Psoas muscle (tissue), 8 donors: Measurements from ENCODE around the gene TLE4. TPM values are rescaled to one million over a fixed set of nuclear protein-coding genes. Genes with fewer than 3 reads are reported as not detected.

Source experiments
- ATAC-seq, 4 donors: fragments of 200-7000 bp; cut with Tn5 transposase; one replicate each; pipeline ENCODE4 v1.9.1; 2020; ENCODE audit warnings: moderate library complexity in 3 of 4, mild to moderate bottlenecking in 2 of 4
- DNase-seq, 2 donors: peaks; one replicate each; pipeline ENCODE4 v3.0.0-alpha.2; 2020
- H3K27ac ChIP-seq: fragments of 200-600 bp; one replicate; pipeline ENCODE4 v1.8.0; 2022
- H3K27me3 ChIP-seq, 3 donors: fragments of 200-600 bp in 1 of 3; one replicate each; pipeline versions ENCODE4 v1.6.1 to v1.8.0; 2013 to 2022; ENCODE audit warnings: low read length in 2 of 3, mild to moderate bottlenecking in 2 of 3, moderate library complexity in 1 of 3; ENCODE audit not compliant: insufficient read depth in 3 of 3
- H3K36me3 ChIP-seq, 2 donors: fragments of 200-600 bp in 1 of 2; one replicate each; pipeline versions ENCODE4 v1.6.1 to v1.8.0; 2013 to 2022; ENCODE audit warnings: low read depth in 1 of 2, mild to moderate bottlenecking in 1 of 2, moderate library complexity in 1 of 2; ENCODE audit not compliant: insufficient read depth in 1 of 2
- H3K4me1 ChIP-seq: fragments of 200-600 bp; one replicate; pipeline ENCODE4 v1.8.0; 2022
- H3K4me3 ChIP-seq: fragments of 200-600 bp; one replicate; pipeline ENCODE4 v1.8.0; 2022; ENCODE audit warnings: mild to moderate bottlenecking
- H3K9me3 ChIP-seq: fragments of 200-600 bp; one replicate; pipeline ENCODE4 v1.8.0; 2022
- WGBS, 3 donors: extraction: QIAGEN DNeasy Blood & Tissue Kit; methylation state at CpG; one replicate each; pipeline versions ENCODE4 v1.1.6 to v1.1.7; 2013; 5-methylcytosine and 5-hydroxymethylcytosine counted together
- intact Hi-C, 2 donors: fragments of 100-400 bp; cut with DNase I; formaldehyde crosslinking; loops; one replicate each; pipeline versions ENCODE4 v1.11.0 to v1.14.2; 2022
- polyA plus RNA-seq, 3 donors: library from polyadenylated mRNA; stranded (reverse); fragments of 200-250 nt; gene quantifications; one replicate each; pipeline ENCODE4 v1.2.3, GENCODE V29; 2013
- total RNA-seq, 4 donors: library from RNA; stranded (reverse); fragmentation: NEBNext Ultra II Directional in 2 of 4; extraction: Animal tissue kit (Norgen Biotek cat#: 25700) in 2 of 4; gene quantifications; one replicate each; pipeline versions ENCODE4 v1.2.1 to v1.2.4, GENCODE V29; 2021 to 2023
- TF ChIP-seq, protein P1 (sequence below): fragments of 200-600 bp; IDR thresholded peaks from one replicate; pipeline ENCODE4 v1.8.0; 2022; ENCODE audit warnings: antibody characterized with exemption
- donor health status: healthy with polysubstance abuse.
- donor health status: DM: no; HTN: no; CAD: no; lungs with moderate emphysema.
- donor health status: Bipolar disorder and iron deficiency.
- donor health status: healthy.
- donor health status: DM: yes; HTN: yes; CAD: no.
- donor health status: DM: no; HTN: no; CAD: no.
- donor health status: DM: no; HTN: no; CAD: no.
- donor health status: DM: yes; HTN: yes; CAD: no.

TLE4 gene
- total and polyA plus RNA-seq, 7 donors, result 5.1 to 51.9 (median 18.5) TPM

DNA sequence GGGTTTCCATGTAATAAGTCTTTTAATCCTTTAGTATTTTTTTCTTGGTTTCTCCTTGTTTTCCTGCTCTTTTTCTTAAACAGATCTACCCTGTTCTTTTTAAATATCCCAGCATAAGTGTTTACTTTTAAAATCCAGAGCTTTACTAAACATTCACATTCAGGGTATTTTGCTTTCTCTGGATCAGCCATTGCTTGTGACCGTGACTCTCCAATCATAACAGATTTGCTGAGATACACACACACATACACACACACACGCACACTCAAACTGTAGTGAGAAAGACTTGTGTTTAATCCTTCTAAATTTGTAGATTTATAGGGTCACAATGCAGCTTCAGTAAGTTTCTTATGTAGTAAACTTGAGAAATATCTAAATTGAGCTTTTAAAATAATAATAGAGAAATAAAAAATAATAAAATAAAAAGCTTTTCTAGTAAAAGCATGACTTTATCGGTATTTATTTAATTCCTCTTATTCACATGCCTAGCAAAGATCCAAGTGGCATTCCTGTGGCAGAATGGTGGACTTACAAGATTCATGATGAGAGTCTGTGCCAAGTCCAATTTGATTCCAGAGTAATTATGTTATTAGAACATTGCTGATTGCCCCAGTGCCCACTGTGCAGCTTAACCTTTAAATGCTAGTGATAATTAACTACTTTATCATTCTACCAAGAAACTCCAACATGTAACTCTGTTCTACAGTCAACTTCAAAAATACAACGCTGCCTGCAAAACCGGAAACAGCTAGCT, 129.0 kb downstream of the TLE4 start:
- 71 to 89% (median 80%) methylated on average over 5 of the region's 5 CpGs for WGBS, 3 donors
- H3K9me3 ChIP-seq, result no peaks in the 10 kb centered on the region
- no peak for DNase-seq
- H3K36me3 ChIP-seq, result peaks cover 2 to 13% of the 10 kb centered on the region in 2 donors
- no peaks in the 10 kb centered on the region for H3K27me3 ChIP-seq
- TF ChIP-seq, protein P1, sequence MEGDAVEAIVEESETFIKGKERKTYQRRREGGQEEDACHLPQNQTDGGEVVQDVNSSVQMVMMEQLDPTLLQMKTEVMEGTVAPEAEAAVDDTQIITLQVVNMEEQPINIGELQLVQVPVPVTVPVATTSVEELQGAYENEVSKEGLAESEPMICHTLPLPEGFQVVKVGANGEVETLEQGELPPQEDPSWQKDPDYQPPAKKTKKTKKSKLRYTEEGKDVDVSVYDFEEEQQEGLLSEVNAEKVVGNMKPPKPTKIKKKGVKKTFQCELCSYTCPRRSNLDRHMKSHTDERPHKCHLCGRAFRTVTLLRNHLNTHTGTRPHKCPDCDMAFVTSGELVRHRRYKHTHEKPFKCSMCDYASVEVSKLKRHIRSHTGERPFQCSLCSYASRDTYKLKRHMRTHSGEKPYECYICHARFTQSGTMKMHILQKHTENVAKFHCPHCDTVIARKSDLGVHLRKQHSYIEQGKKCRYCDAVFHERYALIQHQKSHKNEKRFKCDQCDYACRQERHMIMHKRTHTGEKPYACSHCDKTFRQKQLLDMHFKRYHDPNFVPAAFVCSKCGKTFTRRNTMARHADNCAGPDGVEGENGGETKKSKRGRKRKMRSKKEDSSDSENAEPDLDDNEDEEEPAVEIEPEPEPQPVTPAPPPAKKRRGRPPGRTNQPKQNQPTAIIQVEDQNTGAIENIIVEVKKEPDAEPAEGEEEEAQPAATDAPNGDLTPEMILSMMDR, result no peak
- intact Hi-C loops, result no loop called here
- no peak overlapping the region for H3K27ac ChIP-seq
- no peaks in the 10 kb centered on the region for H3K4me1 ChIP-seq
- no peak overlapping the region for H3K4me3 ChIP-seq
- ATAC-seq, result no peak

DNA sequence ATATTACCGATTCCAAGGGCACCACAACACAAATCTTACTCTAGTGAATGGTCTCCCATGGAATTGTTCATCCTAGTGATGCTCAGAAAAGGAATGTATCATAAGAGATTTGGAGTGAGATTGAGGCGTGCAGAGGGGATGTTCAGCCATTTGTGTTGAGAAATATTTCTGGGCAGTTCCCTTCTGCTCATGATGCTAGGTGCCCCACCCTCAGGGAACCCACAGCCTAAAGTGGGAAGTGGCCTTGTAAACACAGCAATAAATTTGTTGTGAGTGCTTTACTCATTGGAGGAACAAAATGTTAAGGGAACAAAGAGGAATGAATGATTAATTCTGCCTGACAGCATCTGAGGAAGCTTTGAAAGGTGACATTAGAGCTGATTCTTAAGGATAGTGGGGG, 129.9 kb downstream of the TLE4 start:
- TF ChIP-seq, protein P1, result no peak
- intact Hi-C loops, result no loop called here
- Histone ChIP-seq H3K27ac (no peak overlapping the region), H3K4me3 (no peak overlapping the region), H3K9me3 (no peaks in the 10 kb centered on the region), H3K27me3 (no peaks in the 10 kb centered on the region), H3K36me3 (peaks cover 2 to 21% of the 10 kb centered on the region in 2 donors), H3K4me1 (no peaks in the 10 kb centered on the region)
- peak in 2 of 4 donors; percentile 35 to 63 for ATAC-seq
- WGBS, 3 donors, result 95 to 98% (median 96%) methylated on average over 2 of the region's 2 CpGs
- no peak for DNase-seq

DNA sequence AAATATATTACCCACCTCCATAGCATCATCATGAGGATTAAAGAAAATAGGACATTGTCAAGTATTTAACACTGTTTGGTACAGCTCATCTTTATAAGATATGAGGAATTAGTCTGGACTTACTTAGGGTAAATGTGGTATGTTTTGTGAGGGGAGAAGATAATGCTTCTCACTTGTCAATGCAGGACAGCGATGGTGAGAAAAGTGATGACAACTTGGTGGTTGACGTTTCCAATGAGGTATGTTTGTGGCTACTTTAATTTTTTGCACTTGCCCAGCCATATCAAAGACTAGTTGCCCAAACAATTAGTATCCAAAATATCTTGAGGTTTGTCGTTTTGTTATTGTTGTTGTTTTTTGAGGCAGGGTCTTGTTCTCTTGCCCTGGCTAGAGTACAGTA, 133.9 kb downstream of the TLE4 start:
- H3K36me3 ChIP-seq, result peaks cover 5 to 61% of the 10 kb centered on the region in 2 donors
- no peak for DNase-seq
- intact Hi-C loops, result no loop called here

DNA sequence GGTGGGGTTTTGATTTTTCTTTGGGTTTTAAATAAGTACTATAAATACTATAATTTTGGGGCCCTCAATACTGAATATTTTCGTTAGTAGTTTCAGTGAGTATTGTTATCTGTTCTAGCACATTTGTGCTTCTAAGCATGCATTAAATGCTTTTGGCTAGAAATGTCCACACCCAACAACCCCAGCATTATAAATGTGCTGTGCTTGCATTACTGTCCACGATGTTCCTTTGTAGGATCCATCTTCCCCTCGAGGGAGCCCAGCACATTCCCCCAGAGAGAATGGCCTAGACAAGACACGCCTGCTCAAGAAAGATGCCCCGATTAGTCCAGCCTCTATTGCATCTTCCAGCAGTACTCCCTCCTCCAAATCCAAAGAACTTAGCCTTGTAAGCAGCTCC, 134.7 kb downstream of the TLE4 start:
- Histone ChIP-seq H3K4me1 (no peaks in the 10 kb centered on the region), H3K27ac (no peak overlapping the region), H3K36me3 (peaks cover 7 to 69% of the 10 kb centered on the region in 2 donors), H3K4me3 (no peak overlapping the region), H3K27me3 (no peaks in the 10 kb centered on the region), H3K9me3 (no peaks in the 10 kb centered on the region)
- intact Hi-C loops, result no loop called here
- 81 to 87% (median 84%) methylated on average over 5 of the region's 5 CpGs for WGBS, 3 donors
- TF ChIP-seq, protein P1, result no peak
- DNase-seq, result no peak
- ATAC-seq, result no peak

More for the DNA sequence above, 133.9 kb downstream of the TLE4 start:
- ATAC-seq, result no peak
- Histone ChIP-seq H3K4me3 (no peak overlapping the region), H3K27ac (no peak overlapping the region), H3K4me1 (no peaks in the 10 kb centered on the region), H3K27me3 (no peaks in the 10 kb centered on the region), H3K9me3 (no peaks in the 10 kb centered on the region)
- TF ChIP-seq, protein P1, result no peak
- WGBS, 3 donors, result 95 to 98% (median 97%) methylated on average over 3 of the region's 3 CpGs

DNA sequence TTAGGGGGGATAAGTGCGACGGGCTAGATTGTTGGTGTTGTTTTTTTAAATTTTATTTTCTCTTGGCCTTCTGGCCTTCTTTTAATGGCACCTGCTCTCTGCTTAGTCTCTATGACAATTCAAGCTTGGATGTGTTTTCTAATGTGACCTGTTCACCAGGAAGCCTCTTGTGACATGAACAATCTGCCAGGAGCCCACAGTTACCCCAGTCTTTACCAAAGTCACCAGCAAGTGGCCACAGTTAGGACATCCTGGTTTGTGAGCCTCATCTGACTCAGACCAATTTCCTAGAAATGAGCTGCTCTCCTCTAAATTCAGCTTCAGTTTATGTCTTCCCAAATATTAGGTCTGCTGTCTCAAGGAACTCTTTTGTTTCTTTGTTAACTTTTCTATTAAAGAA, 135.8 kb downstream of the TLE4 start:
- H3K9me3 ChIP-seq, result no peaks in the 10 kb centered on the region
- no peak overlapping the region for H3K27ac ChIP-seq
- DNase-seq (no peak), ATAC-seq (no peak)
- peaks cover 7 to 80% of the 10 kb centered on the region in 2 donors for H3K36me3 ChIP-seq
- 80 to 89% (median 89%) methylated on average over 2 of the region's 2 CpGs for WGBS, 3 donors
- H3K4me3 ChIP-seq, result no peak overlapping the region
- no peaks in the 10 kb centered on the region for H3K27me3 ChIP-seq
- intact Hi-C loops, result no loop called here
- H3K4me1 ChIP-seq, result no peaks in the 10 kb centered on the region
- TF ChIP-seq, protein P1, result no peak
